H1 (cell line): ENCODE data around the gene FBXO2. TPM values are rescaled to one million over a fixed set of nuclear protein-coding genes. Genes with fewer than 3 reads are reported as not detected.

ENCODE experiments used
- CTCF ChIA-PET: fragments of 300-600 bp; sonication (Branson Sonifier 250); formaldehyde crosslinking; loops from one replicate; lab custom pipeline; 2021; ENCODE audit not compliant: partially characterized antibody; lab: Charles Lee
- POLR2A ChIA-PET: fragments of 300-600 bp; sonication (Branson Sonifier 250); formaldehyde crosslinking; loops from one replicate; lab custom pipeline; 2021; ENCODE audit warnings: inconsistent platforms; ENCODE audit not compliant: partially characterized antibody; lab: Charles Lee
- DNase-seq, 2 experiments: peaks; one replicate each; pipeline versions ENCODE4 v3.0.0 to v3.0.0-alpha.2; 2010 to 2022; ENCODE audit warnings: low spot score in 2 of 2, low read depth in 1 of 2, mixed read lengths in 1 of 2
- FAIRE-seq: peaks from 2 replicates; lab custom pipeline; 2011; peaks lifted over from hg19 to GRCh38; lab: Jason Lieb, UNC
- H2AFZ ChIP-seq: 2 replicates; pipeline ENCODE4 v1.8.1; 2012; ENCODE audit warnings: low read length, inconsistent platforms
- H2AK5ac ChIP-seq: 2 replicates; pipeline ENCODE4 v1.6.1; 2013; ENCODE audit warnings: low read depth, low read length
- H2BK120ac ChIP-seq: replicated peaks from 2 replicates; pipeline ENCODE3; 2013; ENCODE audit warnings: low read depth, low read length, inconsistent platforms
- H2BK12ac ChIP-seq: 2 replicates; pipeline ENCODE4 v1.6.1; 2013; ENCODE audit warnings: low read depth, low read length
- H2BK15ac ChIP-seq: 2 replicates; pipeline ENCODE4 v1.6.1; 2013; ENCODE audit warnings: low read length
- H2BK20ac ChIP-seq: 2 replicates; pipeline ENCODE4 v1.6.1; 2013; ENCODE audit warnings: low read length
- H2BK5ac ChIP-seq: 2 replicates; pipeline ENCODE4 v1.6.1; 2013; ENCODE audit warnings: low read depth, low read length
- H3K14ac ChIP-seq: 2 replicates; pipeline ENCODE4 v1.6.1; 2013; ENCODE audit warnings: inconsistent platforms; ENCODE audit not compliant: insufficient read length
- H3K18ac ChIP-seq: 2 replicates; pipeline ENCODE4 v1.6.1; 2013; ENCODE audit warnings: low read length; ENCODE audit errors: extremely low read depth
- H3K23ac ChIP-seq: 2 replicates; pipeline ENCODE4 v1.6.1; 2013; ENCODE audit warnings: inconsistent platforms; ENCODE audit not compliant: insufficient read length
- H3K23me2 ChIP-seq: 2 replicates; pipeline ENCODE4 v1.6.1; 2013; ENCODE audit warnings: low read depth, low read length
- H3K27ac ChIP-seq: 2 replicates; pipeline ENCODE4 v1.6.1; 2011; ENCODE audit warnings: low read depth, low read length, inconsistent platforms
- H3K27me3 ChIP-seq, 4 experiments: replicated peaks in 1 of 4; 1 replicate in 1 of 4; 2 replicates in 3 of 4; pipeline versions ENCODE4 v1.6.1 to v1.8.1; 2011 to 2013; ENCODE audit warnings: low read length in 3 of 4, mild to moderate bottlenecking in 3 of 4, inconsistent platforms in 2 of 4, mixed read lengths in 2 of 4, moderate library complexity in 1 of 4; ENCODE audit not compliant: control insufficient read depth in 3 of 4, insufficient read depth in 3 of 4; ENCODE audit errors: extremely low read depth in 1 of 4
- H3K36me3 ChIP-seq, 4 experiments: 2 replicates each; pipeline versions ENCODE4 v1.6.1 to v1.8.1; 2011 to 2013; ENCODE audit warnings: mild to moderate bottlenecking in 4 of 4, low read length in 3 of 4, moderate library complexity in 2 of 4, control low read depth in 1 of 4, inconsistent platforms in 1 of 4; ENCODE audit not compliant: insufficient read depth in 4 of 4, control insufficient read depth in 2 of 4
- H3K4ac ChIP-seq: replicated peaks from 2 replicates; pipeline ENCODE3; 2013; ENCODE audit warnings: low read length, low read depth, mixed read lengths, inconsistent platforms; ENCODE audit not compliant: insufficient read length
- H3K4me1 ChIP-seq, 4 experiments: replicated peaks in 1 of 4; 1 replicate in 1 of 4; 2 replicates in 3 of 4; pipeline versions ENCODE4 v1.6.1 to v1.8.1; 2011 to 2013; ENCODE audit warnings: low read length in 3 of 4, inconsistent platforms in 2 of 4, mixed read lengths in 1 of 4; ENCODE audit not compliant: insufficient read depth in 4 of 4, control insufficient read depth in 3 of 4
- H3K4me2 ChIP-seq, 2 experiments: 2 replicates each; pipeline versions ENCODE4 v1.6.1 to v1.8.1; 2011 to 2013; ENCODE audit warnings: low read depth in 2 of 2, low read length in 2 of 2, control low read depth in 1 of 2, inconsistent platforms in 1 of 2, mild to moderate bottlenecking in 1 of 2; ENCODE audit not compliant: insufficient read depth in 1 of 2
- H3K4me3 ChIP-seq, 4 experiments: fragments of 200-600, 300-600 bp in 1 of 4; sonication (generic), shearing (Covaris generic), sonication (Bioruptor Twin) in 1 of 4; 2 replicates each; pipeline versions ENCODE4 v1.5.1 to v1.8.1; 2011 to 2016; ENCODE audit warnings: low read length in 4 of 4, low read depth in 3 of 4, control low read depth in 2 of 4, inconsistent platforms in 2 of 4, mild to moderate bottlenecking in 2 of 4, mixed read lengths in 1 of 4, moderate library complexity in 1 of 4; ENCODE audit not compliant: insufficient read depth in 2 of 4; ENCODE audit errors: extremely low read depth in 1 of 4
- H3K56ac ChIP-seq: replicated peaks from 2 replicates; pipeline ENCODE3; 2013; ENCODE audit warnings: low read depth, mild to moderate bottlenecking, mixed read lengths, low read length, inconsistent platforms; ENCODE audit not compliant: insufficient read length
- H3K79me1 ChIP-seq: 2 replicates; pipeline ENCODE4 v1.6.1; 2013; ENCODE audit warnings: low read depth, low read length, control low read depth
- H3K79me2 ChIP-seq, 2 experiments: 2 replicates each; pipeline versions ENCODE4 v1.6.1 to v1.8.1; 2012 to 2013; ENCODE audit warnings: low read length in 2 of 2, mild to moderate bottlenecking in 2 of 2, inconsistent platforms in 1 of 2; ENCODE audit not compliant: insufficient read depth in 2 of 2, control insufficient read depth in 1 of 2
- H3K9ac ChIP-seq, 4 experiments: replicated peaks in 1 of 4; 1 replicate in 1 of 4; 2 replicates in 3 of 4; pipeline versions ENCODE4 v1.6.1 to v1.8.1; 2011 to 2013; ENCODE audit warnings: low read depth in 3 of 4, low read length in 3 of 4, control low read depth in 2 of 4, mild to moderate bottlenecking in 2 of 4, moderate library complexity in 2 of 4, inconsistent platforms in 1 of 4; ENCODE audit errors: extremely low read depth in 1 of 4
- H3K9me3 ChIP-seq, 2 experiments: 2 replicates each; pipeline versions ENCODE4 v1.6.1 to v1.8.1; 2012 to 2013; ENCODE audit warnings: mild to moderate bottlenecking in 2 of 2, moderate library complexity in 2 of 2, control low read depth in 1 of 2, inconsistent platforms in 1 of 2, low read depth in 1 of 2, low read length in 1 of 2, mixed read lengths in 1 of 2; ENCODE audit not compliant: insufficient read depth in 2 of 2
- H4K20me1 ChIP-seq, 2 experiments: replicated peaks in 1 of 2; 2 replicates each; pipeline versions ENCODE3 to v1.8.1; 2011 to 2013; ENCODE audit warnings: inconsistent platforms in 2 of 2, low read length in 2 of 2, mild to moderate bottlenecking in 1 of 2; ENCODE audit not compliant: insufficient read depth in 2 of 2, control insufficient read depth in 1 of 2
- H4K5ac ChIP-seq: 2 replicates; pipeline ENCODE4 v1.6.1; 2013; ENCODE audit warnings: low read length, low read depth, mixed read lengths, inconsistent platforms; ENCODE audit not compliant: insufficient read length
- H4K8ac ChIP-seq: 2 replicates; pipeline ENCODE4 v1.8.0; 2013; ENCODE audit warnings: mild to moderate bottlenecking, moderate library complexity, low read length, inconsistent platforms; ENCODE audit not compliant: insufficient read depth; ENCODE audit errors: extremely low read depth
- H4K91ac ChIP-seq: replicated peaks from 2 replicates; pipeline ENCODE3; 2013; ENCODE audit warnings: low read length, mixed read lengths, inconsistent platforms; ENCODE audit not compliant: insufficient read length
- CHD1 ChIP-seq: IDR thresholded peaks from 2 replicates; pipeline ENCODE4 v1.6.1; 2012; ENCODE audit warnings: low read depth, low read length, improper control_type of control experiment
- GABPA ChIP-seq: IDR thresholded peaks from 2 replicates; pipeline ENCODE4 v1.6.1; 2011; ENCODE audit warnings: mild to moderate bottlenecking, low read length, moderate library complexity, borderline replicate concordance; ENCODE audit not compliant: insufficient read depth
- JUND ChIP-seq: IDR thresholded peaks from 2 replicates; pipeline ENCODE4 v1.6.1; 2011; ENCODE audit warnings: mild to moderate bottlenecking, improper control_type of control experiment, low read length
- MAFK ChIP-seq: IDR thresholded peaks from 2 replicates; pipeline ENCODE4 v1.6.1; 2012; ENCODE audit warnings: low read depth, mild to moderate bottlenecking, improper control_type of control experiment, low read length
- NRF1 ChIP-seq: IDR thresholded peaks from 2 replicates; pipeline ENCODE4 v1.6.1; 2011; ENCODE audit warnings: mild to moderate bottlenecking, low read depth, low read length, improper control_type of control experiment
- PHF8 ChIP-seq: fragments of 200-600 bp; sonication (generic); conservative IDR thresholded peaks from 2 replicates; pipeline ENCODE4 v1.7.1; 2012; ENCODE audit warnings: low read depth, mild to moderate bottlenecking, inconsistent platforms, low read length, moderate library complexity
- RAD21 ChIP-seq, 2 experiments: IDR thresholded peaks in 1 of 2; conservative IDR thresholded peaks in 1 of 2; 2 replicates each; pipeline ENCODE4 v1.6.1; 2011; ENCODE audit warnings: low read depth in 2 of 2, low read length in 2 of 2, improper control_type of control experiment in 1 of 2, inconsistent platforms in 1 of 2, mild to moderate bottlenecking in 1 of 2, moderate library complexity in 1 of 2
- RFX5 ChIP-seq: IDR thresholded peaks from 2 replicates; pipeline ENCODE4 v1.6.1; 2011; ENCODE audit warnings: low read depth, low read length, improper control_type of control experiment, borderline replicate concordance
- SP1 ChIP-seq: IDR thresholded peaks from 2 replicates; pipeline ENCODE4 v1.6.1; 2011; ENCODE audit warnings: low read depth, low read length
- TAF1 ChIP-seq: IDR thresholded peaks from 2 replicates; pipeline ENCODE4 v1.6.1; 2011; ENCODE audit warnings: mild to moderate bottlenecking, low read depth, low read length
- TBP ChIP-seq: IDR thresholded peaks from 2 replicates; pipeline ENCODE4 v1.6.1; 2011; ENCODE audit warnings: low read depth, low read length, improper control_type of control experiment
- YY1 ChIP-seq: IDR thresholded peaks from 2 replicates; pipeline ENCODE4 v1.6.1; 2011; ENCODE audit warnings: low read depth, mild to moderate bottlenecking, low read length
- WGBS, 2 experiments: shearing (Covaris generic) in 1 of 2; methylation state at CpG; one replicate each; pipeline versions ENCODE4 v1.1.6 to v1.1.7; 2013 to 2015; ENCODE audit warnings: low lambda C conversion rate in 2 of 2, mixed read lengths in 2 of 2, inconsistent platforms in 1 of 2, low coverage in 1 of 2, missing lambda C conversion rate in 1 of 2; ENCODE audit not compliant: insufficient replicate concordance in 2 of 2, insufficient coverage in 1 of 2, insufficient read length in 1 of 2; ENCODE audit errors: extremely low coverage in 1 of 2, missing lambda C conversion rate in 1 of 2; 5-methylcytosine and 5-hydroxymethylcytosine counted together
- polyA plus RNA-seq, 7 experiments: library from polyadenylated mRNA; depleted of rRNA in 3 of 7; stranded (reverse) in 5 of 7; unstranded in 2 of 7; fragments of >200 nt in 5 of 7; fragments of 200-250 nt in 2 of 7; gene quantifications; 1 replicate in 5 of 7; 2 replicates in 1 of 7; 4 replicates in 1 of 7; pipeline versions ENCODE4 v1.2.1 to v1.2.3, GENCODE V29; 2011 to 2013; ENCODE audit warnings: missing spikeins in 2 of 7, mixed read lengths in 2 of 7
- total RNA-seq: library from RNA; stranded (reverse); fragmentation: NEBNext Ultra II Directional; extraction: Animal tissue kit (Norgen Biotek cat#: 25700); gene quantifications from 2 replicates; pipeline ENCODE4 v1.2.1, GENCODE V29; 2021
- TF ChIP-seq, protein P1 (sequence below): IDR thresholded peaks from 2 replicates; pipeline ENCODE4 v1.6.1; 2012; ENCODE audit warnings: inconsistent platforms

The FBXO2 gene
- total and polyA plus RNA-seq, 2 of the 8 experiments (the other 6 are each of a cell fraction or from before 2014, with no cell fraction given), result 51.3 to 57.9 TPM

DNA sequence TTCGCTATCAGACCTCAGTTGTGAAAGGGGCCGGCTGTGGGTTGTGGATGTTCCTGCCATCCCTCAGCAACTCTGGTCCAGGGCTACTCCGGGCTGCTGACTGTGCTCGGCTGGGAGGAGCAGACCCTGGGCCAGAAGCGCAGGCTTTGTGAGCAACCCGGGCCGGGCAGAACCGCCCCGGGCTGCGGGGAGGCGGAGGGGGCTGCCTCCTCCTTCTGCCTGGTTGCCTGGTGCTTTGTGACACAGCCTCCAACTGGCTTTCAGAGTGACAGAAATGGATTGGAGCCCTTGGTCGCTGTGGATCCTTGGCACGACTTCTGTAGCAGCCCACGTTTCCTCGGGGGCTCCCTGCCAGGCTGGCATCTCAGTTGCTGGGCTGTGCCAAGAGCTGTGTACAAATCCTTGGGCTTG, 47.3 kb upstream of the FBXO2 start:
- peak overlapping the region; percentile 26; the same call in 1 of the 2 replicates for H4K8ac ChIP-seq
- no peak overlapping the region for H3K4me2 ChIP-seq
- no peak overlapping the region for H3K56ac ChIP-seq
- H2BK15ac ChIP-seq, result peak overlapping the region; percentile 99; the same call in 1 of the 2 replicates
- H2BK20ac ChIP-seq, result no peak overlapping the region
- no peak overlapping the region for H3K4ac ChIP-seq
- H3K79me2 ChIP-seq, result peaks cover 6 to 13% of the 10 kb centered on the region in 2 experiments; a peak in 2 of 4 replicates
- H4K91ac ChIP-seq, result peak overlapping the region; percentile 89
- H3K36me3 ChIP-seq, result peaks cover 0 to 6% (median 0%) of the 10 kb centered on the region in 4 experiments; a peak in 1 of 8 replicates
- no peaks in the 10 kb centered on the region for H3K9me3 ChIP-seq
- H3K4me3 ChIP-seq, result no peak overlapping the region
- DNase-seq (no peak), FAIRE-seq (no peak)
- H3K27me3 ChIP-seq, result no peaks in the 10 kb centered on the region; a peak in 1 of 7 replicates
- no peak overlapping the region for H4K5ac ChIP-seq
- peaks cover 6% of the 10 kb centered on the region for H3K23me2 ChIP-seq
- no peak overlapping the region for H3K18ac ChIP-seq
- no peak overlapping the region for H3K9ac ChIP-seq
- CTCF ChIA-PET, result interaction anchor here (0.7 to 2.3 kb wide), 6 partner anchors 8 to 67 kb away, joined by 3 to 7 read pairs (median 6); no protein-coding TSS in a partner anchor
- peak overlapping the region; percentile 100; the same call in 1 of the 2 replicates for H2BK12ac ChIP-seq
- peak overlapping the region; percentile 92; the same call in 1 of the 2 replicates for H2BK5ac ChIP-seq
- no peak overlapping the region for H2BK120ac ChIP-seq
- H2AK5ac ChIP-seq, result no peak overlapping the region; the same call in 1 of the 2 replicates
- WGBS, 2 experiments, result 81% methylated on average over 15 of the region's 15 CpGs; no CpG with 5 or more reads in 1 of the 2 experiments
- POLR2A ChIA-PET, result interaction anchor here (0.8 to 32.0 kb wide), 4 partner anchors 9 to 49 kb away, joined by 4 to 1025 read pairs (median 18); partner anchors contain the start of genes DRAXIN, FBXO6 and MAD2L2
- peaks cover 9% of the 10 kb centered on the region for H3K79me1 ChIP-seq
- H3K14ac ChIP-seq, result no peak overlapping the region
- no peak overlapping the region for H3K27ac ChIP-seq
- H3K4me1 ChIP-seq, result peaks cover 7 to 41% (median 29%) of the 10 kb centered on the region in 4 experiments
- no peak overlapping the region for H2AFZ ChIP-seq
- peaks cover 0 to 7% of the 10 kb centered on the region in 2 experiments for H4K20me1 ChIP-seq
- no peak overlapping the region for H3K23ac ChIP-seq
- TF ChIP-seq SP1 (no peak), GABPA (no peak), YY1 (no peak), MAFK (no peak), RAD21 (IDR thresholded peaks at IDR 0.05 in 1 of 2, conservative IDR thresholded peaks at IDR 0.05 in 1 of 2; ENCODE audit: low read depth in 2 of 2, low read length in 2 of 2) (no peak), PHF8 (no peak), JUND (no peak), RFX5 (no peak), CHD1 (no peak), NRF1 (no peak), TBP (no peak), TAF1 (no peak)
- TF ChIP-seq, protein P1, sequence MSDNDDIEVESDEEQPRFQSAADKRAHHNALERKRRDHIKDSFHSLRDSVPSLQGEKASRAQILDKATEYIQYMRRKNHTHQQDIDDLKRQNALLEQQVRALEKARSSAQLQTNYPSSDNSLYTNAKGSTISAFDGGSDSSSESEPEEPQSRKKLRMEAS, result no peak
